Midbrain (tissue), 1 donor: Measurements from ENCODE around the gene SLITRK3.
"Not testable (repeated sequence)": the region's sequence is repeated elsewhere in the genome, so short reads cannot be mapped to it uniquely, and the experiment has no call there.

ENCODE experiments used
- DNase-seq: peaks from one replicate; lab custom pipeline; 2025; lab: John Stamatoyannopoulos, UW

Gene SLITRK3

DNA sequence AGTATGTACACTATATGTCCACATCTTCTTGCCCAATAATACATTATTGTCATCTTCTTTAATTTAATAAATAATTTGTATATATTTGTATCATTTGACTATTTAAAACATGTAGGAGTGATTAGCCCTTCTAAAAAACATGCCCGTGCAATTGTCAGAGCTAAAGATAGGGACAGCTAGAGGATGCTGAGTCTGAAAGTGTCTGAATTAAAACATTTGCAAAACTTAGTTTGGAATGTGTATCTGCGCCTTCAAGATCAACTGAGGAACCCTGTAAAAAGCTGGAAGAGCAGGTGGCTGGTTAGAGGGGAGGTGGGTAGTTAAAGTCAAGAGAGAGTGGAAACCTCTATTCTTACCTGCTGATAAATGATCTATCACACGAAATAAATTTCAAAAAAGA lies 4.7 kb downstream of the SLITRK3 start:
- DNase-seq: no peak

DNA sequence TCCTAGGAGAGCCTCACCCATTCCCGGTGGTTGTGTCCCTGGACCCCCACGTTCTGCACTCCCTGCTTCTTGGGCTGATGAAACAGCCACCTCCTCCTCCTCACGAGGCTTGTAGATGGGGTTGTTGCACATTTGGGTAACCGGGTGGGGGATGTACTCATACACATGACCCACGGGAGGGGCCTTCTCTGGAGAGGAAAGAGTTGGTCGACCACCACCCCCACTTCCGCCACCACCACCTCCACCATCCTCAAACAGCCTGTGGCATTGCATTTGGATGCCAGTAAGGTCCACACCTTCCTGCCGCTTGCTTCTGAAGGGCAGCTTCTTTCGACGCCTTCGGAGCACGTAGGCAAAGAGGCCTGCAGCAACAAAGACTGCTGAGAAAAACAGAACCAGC lies 7.7 kb downstream of the SLITRK3 start:
- DNase-seq: no peak

- DNase-seq: peak; percentile 74
Measured at GRCh38 chr3:165185707-165186327, 10.4 kb downstream of the SLITRK3 start.

DNA sequence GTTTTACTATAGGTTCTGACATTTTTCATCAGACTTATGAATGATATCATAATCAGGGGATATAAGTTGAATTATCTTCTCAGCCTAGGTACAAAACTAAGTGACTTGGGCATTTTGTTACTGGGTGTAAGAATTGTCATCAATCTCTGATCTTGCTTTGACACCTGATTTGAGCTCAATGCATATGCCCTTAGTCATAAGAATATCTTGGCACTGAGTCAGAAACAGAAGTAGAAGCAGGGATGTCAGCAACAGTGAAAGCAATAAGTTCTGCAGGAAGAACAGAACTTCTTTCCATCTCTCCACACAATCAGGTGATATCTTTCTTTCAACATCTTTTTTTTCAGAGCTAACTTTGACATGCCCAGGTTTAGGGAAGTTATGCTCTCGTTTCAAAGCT lies 14.6 kb downstream of the SLITRK3 start:
- DNase-seq: no peak

DNA sequence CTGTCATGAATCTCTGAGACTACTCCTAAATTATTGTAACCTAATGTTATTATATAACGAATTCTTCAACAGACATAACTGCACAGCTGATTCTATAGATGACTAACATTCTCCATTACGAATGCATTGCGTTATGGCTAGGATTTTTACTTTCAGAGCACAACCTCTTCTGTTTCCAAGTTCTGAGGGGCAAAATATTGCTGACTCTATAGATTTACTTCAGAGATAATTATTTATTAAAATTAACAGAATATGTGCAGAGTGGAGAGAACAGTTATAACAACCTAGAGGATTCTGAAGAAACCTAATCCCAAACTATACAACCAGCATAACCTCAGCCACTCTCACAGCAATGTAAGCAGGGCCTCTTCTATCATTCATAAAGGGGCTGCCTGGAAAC lies 25.9 kb downstream of the SLITRK3 start:
- no peak for DNase-seq

- no peak for DNase-seq
Measured at GRCh38 chr3:165169368-165169767, 26.8 kb downstream of the SLITRK3 start.

GRCh38 chr3:165162883-165163282 lies 33.3 kb downstream of the SLITRK3 start:
- DNase-seq: no peak

DNA sequence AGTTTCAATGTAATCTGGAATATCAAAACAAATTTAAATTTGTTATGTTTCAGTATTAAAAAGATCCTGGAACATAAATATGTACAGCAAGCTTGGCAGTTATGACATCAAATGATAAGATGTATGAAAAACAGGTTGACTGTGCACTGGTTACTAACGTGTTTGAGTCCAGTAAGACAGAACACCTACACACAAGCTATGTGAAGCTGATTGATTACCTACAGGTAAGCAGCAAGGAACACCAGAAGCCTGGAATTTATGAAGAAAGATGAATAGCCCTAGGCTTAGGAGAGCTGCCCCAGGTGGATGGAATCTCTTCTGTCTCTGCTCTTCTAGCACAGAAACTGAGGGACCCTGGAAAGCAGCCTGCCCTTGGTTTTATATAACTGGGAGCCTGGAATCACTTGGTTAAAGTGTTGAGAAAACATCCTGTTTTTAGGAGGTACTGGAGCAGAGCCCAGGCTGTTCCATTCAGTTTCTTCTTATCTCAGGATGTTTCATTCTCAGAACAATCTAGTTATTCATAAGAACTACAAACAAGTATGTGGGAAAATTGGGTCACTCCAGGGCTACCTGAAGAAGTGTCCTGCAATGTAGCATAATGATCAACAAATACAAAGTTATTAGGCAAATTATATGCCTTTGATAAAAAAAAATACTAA lies 36.3 kb downstream of the SLITRK3 start:
- no peak for DNase-seq

DNA sequence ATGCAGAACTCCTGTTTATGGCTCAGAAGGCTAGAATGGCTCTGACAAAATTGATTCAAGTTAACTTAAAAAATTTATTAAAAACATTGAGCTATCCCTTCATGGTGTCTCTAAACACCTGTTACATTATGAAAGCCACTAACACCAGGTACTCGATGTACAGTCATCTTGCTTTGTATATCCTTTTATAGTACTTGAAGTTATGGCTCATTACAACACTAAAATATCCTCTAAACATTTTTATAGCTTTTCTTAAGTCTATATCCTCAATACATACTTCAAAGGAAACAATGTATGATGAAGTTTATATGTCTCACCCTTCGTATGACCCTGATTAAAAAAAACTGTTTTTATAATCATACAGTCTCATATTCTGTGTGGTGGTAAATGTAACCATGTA lies 38.2 kb downstream of the SLITRK3 start:
- DNase-seq: no peak

DNA sequence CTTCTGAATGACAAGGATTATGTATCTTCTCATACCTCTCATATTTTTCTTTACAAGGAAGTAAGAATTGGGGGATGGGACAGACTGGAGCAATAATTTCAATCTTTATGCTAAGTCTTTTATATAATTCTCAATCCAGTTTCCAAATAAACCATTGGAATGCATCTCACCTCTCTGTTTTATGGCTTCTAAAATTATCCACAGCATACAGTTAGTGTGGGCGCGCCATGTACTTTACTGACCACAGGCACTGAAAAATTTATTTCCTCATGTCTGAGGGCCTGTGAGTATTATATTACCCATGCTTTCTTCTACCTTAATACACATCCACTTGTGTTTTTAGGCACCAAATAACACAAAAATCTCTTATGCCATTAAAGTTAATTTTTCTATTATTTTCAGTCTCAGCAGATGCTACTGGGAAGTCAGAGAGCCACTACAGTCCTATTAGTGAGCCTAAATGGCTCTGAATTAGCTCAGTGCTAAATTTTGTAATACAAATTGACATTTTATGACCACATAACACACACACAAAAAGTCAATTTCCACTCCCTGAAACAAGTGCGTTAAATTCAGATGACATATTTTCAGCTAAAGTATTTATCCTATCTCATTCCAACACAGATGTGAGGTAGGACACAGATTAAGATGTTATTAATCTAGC lies 39.3 kb downstream of the SLITRK3 start:
- DNase-seq: no peak

GRCh38 chr3:165148876-165149441 lies 47.2 kb downstream of the SLITRK3 start:
- no peak for DNase-seq

GRCh38 chr3:165144271-165144670 lies 51.9 kb downstream of the SLITRK3 start:
- DNase-seq: no peak

DNA sequence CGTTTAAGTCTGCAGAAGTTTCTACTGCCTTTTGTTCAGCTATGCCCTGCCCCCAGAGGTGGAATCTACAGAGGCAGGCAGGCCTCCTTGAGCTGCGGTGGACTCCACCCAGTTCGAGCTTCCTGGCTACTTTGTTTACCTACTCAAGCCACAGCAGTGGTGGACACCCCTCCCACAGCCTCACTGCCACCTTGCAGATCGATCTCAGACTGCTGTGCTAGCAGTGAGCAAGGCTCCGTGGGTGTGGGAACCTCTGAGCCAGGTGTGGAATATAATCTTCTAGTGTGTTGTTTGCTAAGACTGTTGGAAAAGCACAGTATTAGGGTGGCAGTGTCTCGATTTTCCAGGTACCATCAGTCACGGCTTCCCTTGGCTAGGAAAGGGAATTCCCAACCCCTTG lies 56.3 kb downstream of the SLITRK3 start:
- not testable (repeated sequence) for DNase-seq
